ENCODE data around the gene MMP14.

- TF ChIP-seq CTCF (IDR thresholded peaks at IDR 0.05) (no peak), POLR2A (IDR thresholded peaks at IDR 0.05) (no peak)
These were observed 6.1 kb downstream of the MMP14 start for GRCh38 chr14:22842211-22843122.

Data from lower leg skin (tissue), 3 donors.